Measurements from ENCODE around the gene TGIF1.
"Not testable (repeated sequence)": the region's sequence is repeated elsewhere in the genome, so short reads cannot be mapped to it uniquely, and the experiment has no call there.

The TGIF1 gene

DNA sequence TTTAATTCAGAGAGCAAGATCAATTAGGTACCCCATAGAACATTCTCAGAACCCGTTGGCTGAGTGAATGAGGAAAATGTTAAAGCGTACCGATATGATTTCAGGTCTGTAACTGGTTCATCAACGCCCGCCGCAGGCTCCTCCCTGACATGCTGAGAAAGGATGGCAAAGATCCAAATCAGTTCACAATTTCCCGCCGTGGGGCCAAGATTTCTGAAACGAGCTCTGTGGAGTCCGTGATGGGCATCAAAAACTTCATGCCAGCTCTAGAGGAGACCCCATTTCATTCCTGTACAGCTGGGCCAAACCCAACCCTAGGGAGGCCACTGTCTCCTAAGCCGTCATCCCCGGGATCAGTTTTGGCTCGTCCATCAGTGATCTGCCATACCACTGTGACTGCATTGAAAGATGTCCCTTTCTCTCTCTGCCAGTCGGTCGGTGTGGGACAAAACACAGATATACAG lies 7.3 kb downstream of the TGIF1 start:
- no peak for FAIRE-seq

DNA sequence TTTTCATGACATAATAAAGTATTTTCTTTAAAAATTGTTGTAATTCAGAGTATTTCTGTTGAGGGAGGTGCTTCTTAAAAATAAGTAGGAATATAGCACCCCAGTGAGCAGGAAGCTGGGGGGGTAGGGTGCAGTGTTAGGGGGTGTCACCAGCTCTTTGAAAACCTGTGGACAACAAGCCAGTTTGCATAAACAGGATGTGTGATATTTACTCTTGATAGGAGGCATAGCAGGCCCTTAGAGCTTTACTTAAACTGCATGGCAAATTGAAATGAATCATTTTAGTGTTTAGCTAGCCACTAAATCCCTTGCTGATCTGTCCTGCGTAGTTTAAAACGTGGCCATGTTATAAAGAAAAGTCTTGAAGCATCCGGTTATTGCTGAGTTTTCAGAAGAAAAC lies 8.4 kb downstream of the TGIF1 start:
- no peak for FAIRE-seq

DNA sequence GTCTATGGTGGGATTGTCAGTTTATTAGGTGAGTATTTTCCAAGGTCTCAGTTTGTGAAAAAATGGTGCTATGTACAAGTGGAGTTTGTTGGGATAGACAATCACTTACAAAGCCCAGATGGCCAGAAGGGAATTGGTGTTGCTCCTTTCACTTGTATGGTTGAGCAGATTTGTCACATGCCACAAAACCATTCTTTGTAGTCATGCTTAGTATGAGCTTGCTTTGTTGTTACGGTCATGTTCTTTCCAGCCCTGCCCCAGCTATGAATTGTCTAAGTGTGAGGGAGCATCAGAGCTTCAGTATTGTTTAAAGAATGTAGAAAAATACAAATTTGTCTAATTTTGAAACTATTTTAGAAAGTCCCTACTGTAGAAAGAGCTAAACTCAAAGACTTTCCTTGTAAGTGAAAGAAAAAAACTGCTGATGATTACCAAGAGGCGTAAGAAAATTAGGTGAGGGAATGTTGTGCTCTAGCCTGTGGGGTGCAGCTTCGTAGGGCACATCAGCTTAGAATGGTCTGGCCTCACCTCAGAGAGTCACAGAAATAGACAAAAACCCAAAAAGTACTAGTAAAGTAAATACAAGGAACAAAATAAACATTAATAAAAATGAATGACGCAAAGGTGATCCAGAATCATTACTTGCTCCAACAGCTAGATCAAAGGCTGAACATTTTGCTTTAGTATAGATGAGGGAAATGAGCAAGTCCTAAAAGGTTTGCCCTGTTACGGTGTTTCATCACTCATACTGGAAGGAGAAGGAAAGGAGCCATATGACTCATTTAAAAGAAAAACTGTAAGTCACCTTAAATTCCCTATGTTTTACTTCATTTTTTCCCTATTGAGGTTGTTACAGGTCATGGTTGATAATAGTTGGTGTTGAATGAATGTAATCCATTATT lies 9.2 kb downstream of the TGIF1 start:
- no peak for FAIRE-seq

DNA sequence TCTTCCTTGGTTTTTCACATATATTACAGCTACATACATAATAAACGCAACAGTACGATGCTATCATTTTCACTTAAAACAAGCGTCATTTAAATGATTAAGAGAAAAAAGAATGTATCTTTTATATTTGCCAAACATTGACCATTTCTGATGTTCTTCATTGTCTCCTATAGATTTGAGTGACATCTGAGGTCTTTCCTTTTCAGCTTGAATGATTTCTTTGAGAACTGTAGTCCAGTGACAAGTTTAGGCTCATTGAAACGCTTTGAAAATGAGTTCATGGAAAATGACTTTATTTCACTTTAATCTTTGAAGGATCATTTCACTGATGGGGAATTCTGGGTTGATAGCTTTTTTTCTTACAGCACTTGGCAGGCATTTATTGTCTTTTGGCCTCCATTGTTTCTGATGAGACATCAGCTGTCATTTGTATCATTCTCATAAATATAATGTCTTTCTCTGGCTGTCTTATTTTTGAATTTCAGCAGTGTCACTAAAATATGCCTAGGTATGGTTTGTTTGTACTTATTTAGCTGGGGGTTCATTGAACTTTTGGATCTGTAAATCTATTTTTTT lies 10.9 kb downstream of the TGIF1 start:
- no peak for FAIRE-seq

DNA sequence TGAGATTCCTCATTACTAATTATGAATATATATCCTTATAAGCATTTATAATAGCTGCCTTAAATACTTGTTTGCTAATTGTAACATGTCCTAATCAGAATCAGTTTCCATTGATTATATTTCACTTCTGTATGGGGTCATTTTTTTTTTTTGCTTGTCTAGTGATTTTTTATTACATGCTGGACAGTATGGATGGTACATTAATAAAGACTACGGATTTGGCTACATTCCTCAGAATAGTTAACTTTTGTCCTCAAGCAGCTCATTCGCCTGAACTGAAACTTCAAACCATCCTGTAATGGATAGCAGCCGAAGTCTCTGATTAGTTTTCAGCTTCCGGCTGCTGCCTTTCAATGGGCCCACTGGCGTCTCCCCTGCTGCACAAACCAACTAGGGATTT lies 11.7 kb downstream of the TGIF1 start:
- FAIRE-seq, result no peak

DNA sequence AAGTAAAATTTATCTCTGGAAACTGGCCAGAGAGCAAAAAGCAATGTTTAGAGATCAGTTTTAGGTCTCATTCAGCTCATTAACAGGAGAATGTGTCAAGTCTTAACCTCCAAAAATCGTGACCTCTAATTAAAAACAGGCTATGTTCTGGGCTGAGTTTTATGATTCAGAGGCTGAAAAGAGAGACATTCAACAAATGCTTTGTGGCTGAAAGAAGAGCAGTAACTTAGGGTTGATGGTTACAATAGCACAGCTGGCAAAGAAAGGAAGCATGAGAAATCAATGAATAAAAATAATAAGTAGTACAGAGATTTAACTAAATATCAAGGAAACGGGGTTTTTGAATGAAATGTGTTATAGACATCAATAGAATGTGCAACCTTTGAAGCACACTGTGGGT lies 13.1 kb downstream of the TGIF1 start:
- FAIRE-seq, result no peak

DNA sequence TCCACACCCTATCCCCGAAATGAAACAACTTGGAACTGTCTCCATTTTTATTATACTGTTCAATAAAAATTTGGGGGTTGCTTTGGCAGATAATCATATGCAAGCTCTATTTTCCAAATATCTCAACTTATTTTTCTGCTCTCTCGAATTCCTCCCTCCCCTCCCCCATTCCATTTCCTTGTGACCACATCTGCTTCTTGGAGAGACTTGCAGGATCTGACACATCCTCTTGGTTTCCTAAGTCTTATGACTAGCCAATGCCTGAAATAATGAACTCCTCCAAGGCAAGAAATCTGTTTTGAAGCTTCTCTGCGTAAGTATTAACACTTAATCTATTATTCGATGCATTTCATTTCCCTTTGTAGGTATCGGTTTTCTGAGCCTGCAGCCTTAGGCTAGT lies 16.1 kb downstream of the TGIF1 start:
- FAIRE-seq, result no peak

DNA sequence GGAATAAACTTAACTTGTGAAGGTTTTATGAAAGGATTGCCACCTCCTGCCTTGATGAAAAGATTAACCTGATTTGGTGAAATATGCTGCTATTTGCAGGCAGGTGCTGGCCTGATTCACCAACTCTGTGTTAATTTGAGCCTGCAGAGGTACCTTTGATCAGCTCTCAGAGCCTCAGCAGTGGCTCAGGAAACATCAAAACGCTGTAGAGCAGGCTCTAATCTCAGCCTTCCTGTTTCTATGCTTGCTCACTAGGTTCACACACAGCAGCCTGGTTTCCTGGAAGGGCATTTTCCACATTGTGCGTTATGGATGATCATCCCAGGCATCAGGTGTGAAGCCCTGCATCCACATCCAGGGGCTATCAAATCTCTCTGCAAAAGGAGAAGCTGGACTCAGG lies 16.9 kb downstream of the TGIF1 start:
- FAIRE-seq, result no peak

DNA sequence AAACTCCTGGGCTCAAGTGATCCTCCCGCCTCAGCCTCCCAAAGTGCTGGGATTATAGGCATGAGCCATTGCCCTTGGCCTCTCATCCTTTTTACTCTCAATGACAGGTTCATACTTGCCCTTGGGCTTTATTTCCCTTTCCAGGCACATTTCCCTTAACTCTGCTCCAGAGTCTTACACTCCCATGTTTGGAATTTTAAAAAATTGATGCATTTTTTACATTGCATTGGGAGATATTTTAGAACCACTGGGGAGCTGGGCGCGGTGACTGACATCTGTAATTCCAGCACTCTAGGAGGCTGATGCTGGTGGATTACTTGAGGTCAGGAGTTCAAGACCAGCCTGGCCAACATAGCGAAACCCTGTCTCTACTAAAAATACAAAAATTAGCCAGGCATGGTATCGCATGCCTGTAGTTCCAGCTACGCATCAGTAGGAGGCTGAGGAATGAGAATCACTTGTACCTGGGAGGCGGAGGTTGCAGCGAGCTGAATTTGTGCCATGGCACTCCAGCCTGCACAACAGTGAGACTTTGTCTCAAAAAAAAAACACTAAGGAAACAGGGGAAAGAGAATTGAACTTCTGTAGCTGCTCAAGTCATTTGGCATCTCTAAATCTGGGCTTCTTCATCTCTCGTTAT lies 18.2 kb downstream of the TGIF1 start:
- FAIRE-seq, result no peak

DNA sequence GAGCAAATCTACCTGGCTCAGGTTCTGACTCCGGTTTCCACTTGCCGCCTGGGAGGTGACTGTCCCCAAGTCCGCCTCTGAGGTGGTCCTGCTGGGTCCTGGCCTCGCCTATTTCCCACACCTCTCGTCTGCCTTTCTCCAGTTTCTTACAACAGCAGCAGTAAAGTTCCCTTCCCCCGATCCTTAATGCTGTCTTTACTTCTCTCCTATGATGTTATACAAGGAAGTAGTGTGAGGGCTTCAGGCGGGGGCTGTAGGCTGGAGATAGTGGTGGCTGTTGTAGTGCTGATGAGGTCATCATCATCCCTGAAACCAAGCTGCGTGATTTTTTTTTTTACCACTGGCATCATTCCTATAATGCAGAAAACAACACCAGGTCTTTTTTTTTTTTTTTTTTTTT lies 18.9 kb downstream of the TGIF1 start:
- FAIRE-seq, result no peak

DNA sequence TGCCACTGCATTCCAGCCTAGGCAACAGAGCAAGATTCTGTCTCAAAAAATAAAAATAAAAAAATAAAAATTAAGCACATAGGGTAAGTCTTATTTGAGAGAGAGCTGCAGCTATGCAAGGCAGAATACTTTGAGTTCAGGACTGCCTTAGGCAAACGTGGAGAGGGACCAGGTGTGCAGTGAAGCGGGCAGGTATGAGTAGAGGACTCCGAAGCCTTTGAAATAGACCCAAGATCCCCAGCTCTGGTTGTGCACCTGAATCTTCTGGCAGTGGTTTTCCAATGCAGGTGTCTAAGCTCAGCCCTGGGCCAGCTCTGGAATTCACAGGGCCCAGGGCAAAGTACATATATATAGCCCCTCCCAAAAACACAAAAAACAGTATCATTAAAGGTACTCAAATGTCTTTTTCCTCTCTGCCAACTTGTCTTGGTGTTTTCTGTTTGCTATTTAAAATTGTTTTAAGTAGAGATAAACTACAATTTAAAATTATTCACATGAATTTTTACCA lies 21.2 kb downstream of the TGIF1 start:
- no peak for FAIRE-seq

DNA sequence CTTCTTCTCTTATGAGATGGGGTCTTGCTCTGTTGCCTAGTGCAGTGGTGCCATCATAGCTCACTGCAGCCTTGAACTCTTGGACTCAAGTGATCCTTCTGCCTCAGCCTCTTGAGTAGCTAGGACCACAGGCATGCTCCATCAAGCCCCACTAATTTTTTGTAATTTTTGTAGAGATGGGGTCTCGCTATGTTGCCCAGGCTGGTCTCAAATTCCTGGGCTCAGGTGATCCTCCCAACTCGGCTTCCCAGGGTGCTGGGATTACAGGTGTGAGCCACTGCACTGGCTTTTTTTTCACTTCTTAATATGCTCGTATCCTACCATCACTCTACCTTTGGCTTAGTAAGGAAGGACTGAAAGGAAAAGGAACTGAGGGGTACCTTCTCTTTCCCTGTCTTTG lies 22.1 kb downstream of the TGIF1 start:
- FAIRE-seq, result not testable (repeated sequence)

DNA sequence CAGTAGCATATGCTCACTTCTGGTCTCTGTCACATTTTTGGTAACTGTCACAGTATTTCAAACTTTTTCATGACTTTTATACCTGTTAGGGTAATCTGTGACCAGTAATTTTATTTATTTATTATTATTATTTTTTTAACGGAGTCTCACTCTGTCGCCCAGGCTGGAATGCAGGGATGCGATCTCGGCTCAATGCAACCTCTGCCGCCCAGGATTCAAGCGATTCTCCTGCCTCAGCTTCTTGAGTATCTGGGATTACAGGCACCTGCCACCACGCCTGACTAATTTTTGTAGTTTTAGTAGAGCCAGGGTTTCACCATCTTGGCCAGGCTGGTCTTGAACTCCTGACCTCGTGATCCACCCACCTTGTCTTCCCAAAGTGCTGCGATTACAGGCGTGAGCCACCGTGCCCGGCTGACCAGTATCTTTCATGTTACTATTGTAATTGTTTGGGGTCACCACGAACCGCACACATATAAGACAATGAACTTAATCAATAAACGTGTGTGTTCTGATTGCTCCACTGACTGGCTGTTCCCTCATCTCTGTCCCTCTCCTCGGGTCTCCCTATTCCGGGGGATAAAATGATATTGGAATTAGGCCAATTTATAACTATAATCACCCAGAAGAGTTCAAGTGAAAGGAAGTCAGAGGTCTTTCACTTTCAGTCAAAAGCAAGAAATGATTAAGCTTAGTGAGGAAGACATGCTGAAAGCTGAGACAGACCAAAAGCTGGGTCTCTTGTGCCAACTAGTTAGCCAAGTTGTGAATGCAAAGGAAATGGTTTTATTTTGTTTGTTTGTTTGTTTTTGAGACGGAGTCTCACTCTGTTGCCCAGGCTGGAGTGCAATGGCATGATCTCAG lies 22.9 kb downstream of the TGIF1 start:
- no peak for FAIRE-seq

DNA sequence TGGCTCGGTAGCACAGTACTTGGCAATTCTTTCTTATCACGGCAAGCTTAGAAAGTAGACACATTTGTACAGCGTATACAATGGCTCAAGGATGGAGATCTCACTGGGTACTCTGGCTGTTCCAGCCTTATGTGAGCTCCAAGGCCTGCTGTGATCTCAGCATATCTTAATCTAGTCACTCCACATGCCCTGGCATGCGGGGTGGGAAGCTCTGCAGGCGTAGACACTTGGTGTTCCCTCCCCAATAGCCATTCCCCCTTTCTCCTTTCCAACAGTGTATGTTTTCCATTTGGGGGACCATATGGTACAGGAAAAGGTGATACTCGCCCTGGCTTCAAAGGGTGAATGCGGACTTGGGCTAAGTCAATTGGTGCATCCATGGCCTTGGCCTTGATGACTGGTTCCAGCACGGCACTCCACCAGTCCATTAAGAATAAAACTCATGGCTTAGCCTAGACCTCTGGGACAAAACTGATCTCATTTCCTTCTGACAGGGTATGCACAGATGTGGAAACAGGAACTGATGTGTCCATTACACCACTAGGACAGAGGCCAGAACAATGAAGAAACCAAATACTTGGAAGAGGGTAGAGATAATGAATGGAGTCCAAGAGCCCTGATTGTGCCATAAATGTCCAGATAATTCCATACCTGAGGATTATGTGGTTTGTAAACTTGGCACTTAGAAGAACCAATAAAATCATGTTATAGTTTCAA lies 28.4 kb downstream of the TGIF1 start:
- FAIRE-seq, result no peak

DNA sequence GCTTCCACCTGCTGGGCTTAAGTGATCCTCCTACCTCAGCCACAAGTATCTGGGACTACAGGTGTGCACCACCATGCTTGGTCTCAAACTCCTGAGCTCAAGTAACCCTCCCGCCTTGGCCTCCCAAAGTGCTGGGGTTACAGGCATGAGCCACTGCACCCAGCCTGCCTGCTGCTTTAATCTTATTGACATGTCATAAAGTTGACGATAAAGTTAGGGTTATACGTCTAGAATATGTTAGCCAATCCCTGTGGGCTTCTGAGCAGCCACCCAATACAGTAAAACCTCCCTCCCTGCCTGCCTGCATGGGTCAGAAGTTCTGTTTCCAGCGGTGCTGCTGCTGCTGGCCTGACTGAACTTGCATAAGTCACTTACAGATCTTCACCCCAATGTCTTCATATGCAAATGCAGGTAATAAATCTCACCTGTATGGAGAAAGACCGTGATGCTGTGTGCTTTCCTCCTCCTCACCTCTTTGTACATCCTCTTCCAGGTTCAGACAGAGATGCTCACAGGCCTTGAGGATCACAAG lies 30.1 kb downstream of the TGIF1 start:
- no peak for FAIRE-seq

DNA sequence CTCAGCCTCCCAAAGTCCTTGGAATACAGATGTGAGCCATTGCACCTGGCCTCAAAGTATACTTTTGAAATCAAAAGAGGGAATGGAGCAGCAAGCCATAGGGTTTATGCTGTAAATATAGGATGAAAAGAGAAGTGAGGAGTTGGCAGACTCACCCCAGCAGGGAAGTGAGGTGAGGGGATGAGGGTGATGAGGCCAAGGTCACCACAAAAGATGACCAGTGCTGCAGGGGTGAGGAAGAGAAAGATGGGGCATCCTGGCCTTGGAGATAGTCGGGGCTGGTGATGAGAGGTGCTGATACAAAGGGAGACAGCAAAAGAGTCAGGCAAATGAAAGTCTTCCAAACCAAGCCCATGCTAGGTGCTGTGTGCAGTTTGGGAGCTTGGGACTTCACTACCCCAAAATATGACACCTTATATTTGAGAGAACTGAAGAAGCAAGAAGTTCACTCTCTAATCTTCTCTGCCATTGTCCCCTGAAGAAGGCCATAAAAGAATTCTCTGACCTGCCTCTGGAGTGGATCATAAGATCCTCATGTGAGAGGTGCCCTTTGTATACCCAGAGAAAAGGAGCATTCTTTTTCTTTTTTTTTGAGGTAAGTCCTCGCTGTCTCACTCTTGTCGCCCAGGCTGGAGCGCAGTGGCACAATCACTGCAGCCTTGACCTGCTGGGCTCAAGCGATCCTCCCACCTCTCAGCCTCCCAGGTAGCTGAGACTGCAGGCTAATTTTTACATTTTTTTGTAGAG lies 31.0 kb downstream of the TGIF1 start:
- no peak for FAIRE-seq

DNA sequence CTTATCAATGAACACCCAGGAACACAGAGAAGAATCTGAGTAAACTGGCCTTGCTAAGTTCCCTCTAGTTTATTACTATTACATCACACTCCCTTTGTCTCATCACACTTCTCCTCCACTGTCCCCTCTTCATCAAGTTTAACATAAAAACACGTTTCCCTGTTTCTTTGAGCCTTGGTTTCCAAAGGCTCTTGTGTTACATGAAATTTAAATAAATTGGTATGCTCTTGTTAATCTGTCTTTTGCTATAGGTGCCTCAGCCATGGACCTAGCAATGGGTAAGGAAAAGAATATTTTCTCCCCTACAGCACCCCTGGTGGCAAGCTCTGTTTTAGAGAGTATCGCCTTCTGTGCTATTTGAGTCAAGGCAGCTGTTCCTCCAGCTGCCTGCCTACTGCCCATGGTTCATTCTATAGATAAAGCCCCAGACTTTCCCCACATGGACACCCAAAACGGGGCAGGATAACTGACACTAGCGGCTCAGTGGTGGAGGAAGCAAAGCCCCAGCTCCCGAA lies 31.8 kb downstream of the TGIF1 start:
- no peak for FAIRE-seq

DNA sequence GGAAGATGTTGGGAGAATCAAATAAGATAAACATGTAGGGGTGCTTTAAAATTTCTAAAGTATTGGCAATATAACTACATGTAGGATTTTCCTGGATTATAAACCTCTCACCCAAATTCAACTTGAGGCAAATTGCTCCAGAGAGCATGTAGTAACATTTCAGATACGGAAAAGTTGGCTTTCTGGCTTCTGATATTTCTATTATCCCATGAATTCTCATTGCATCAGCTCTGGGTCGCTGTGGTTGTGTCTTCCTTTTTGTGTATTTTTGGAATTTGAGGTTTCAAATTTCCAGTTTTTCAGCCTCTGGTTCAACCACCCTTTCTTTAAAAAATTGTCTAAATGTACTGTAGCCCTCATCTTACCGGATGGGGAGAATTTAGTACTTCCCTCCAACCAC lies 32.3 kb downstream of the TGIF1 start:
- FAIRE-seq, result no peak

DNA sequence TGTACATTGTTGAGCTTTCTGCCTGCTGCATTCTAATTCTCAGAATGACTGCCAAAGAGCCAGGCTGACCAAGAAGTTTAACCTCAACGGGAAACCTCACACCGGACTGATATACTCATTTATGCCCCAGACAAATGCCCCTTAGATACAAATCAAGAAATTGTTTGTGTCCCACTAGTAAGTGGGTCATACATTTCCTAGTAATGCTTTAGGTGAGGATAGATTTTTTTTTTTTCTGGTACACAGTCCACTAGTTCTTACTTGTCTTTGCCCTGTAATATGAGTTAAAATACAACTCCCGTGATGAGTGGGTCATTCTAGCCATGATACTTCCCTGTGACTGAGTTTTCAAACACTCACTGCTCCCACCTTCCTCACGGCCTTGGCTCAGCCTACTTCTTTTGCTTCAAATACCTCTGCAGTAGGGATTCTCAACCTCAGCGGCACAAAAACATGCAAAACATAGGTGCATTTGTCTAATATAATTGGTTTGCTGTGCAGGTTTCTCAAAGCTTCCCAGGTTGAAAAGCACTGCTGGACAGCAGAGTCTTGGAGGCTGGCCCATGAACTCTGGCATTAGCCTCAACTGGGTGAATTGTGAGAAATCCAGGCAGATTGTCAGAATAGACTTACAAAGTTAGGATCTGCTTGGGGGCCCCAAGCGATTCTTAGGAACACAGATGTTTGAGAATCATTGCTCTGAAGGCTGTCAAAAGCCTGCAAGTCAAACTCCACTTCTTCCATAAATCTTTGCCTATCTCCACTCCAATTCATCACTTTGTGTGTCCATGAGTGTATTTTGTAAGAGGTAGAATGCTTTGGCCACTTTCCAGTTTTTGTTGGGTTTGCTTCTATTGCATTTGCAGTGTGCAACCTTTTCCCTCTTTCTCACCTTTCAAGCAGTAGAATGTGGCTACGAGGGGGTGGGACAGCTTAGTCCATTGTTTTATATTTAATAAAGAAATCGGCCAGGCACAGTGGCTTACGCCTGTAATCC lies 35.5 kb downstream of the TGIF1 start:
- no peak for FAIRE-seq

DNA sequence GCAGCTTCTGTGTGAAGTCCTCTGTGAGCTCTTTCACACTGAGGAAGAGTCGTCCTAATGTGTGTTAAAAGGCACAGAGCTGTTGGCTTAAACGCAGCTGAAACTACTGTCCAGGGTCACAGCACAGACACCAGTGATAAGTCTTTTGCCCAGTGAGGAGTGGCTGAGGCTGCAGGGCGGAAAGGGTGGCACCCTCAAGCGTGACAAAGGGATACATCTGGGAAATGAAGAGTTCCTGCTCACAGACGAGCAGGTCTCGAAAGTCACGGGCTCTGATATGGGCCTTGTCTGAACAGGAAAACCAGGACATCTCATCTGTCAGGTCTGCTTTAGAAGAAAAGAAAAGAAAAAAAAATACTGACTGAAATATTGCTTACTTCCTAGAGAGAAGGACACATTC lies 36.5 kb downstream of the TGIF1 start:
- FAIRE-seq, result no peak
